Astrocyte (in vitro differentiated cells and primary cell): Measurements from ENCODE around the gene ADAMTS13. TPM values are rescaled to one million over a fixed set of nuclear protein-coding genes. Genes with fewer than 3 reads are reported as not detected.
"Not testable (repeated sequence)": the region's sequence is repeated elsewhere in the genome, so short reads cannot be mapped to it uniquely, and the experiment has no call there.

Experiments
- DNase-seq: peaks from one replicate; pipeline ENCODE4 v3.0.0-alpha.2; 2010; ENCODE audit warnings: low read depth
- FAIRE-seq: peaks from 2 replicates; lab custom pipeline; 2011; peaks lifted over from hg19 to GRCh38; lab: Jason Lieb, UNC
- H2AFZ ChIP-seq: 2 replicates; pipeline ENCODE4 v1.6.0; 2012; ENCODE audit warnings: low read depth, low read length, inconsistent platforms
- H3K27ac ChIP-seq: 2 replicates; pipeline ENCODE4 v1.5.1; 2011; ENCODE audit warnings: low read depth, low read length, inconsistent platforms
- H3K27me3 ChIP-seq: 2 replicates; pipeline ENCODE4 v1.6.0; 2011; ENCODE audit warnings: low read length, inconsistent platforms; ENCODE audit not compliant: insufficient read depth
- H3K36me3 ChIP-seq: 2 replicates; pipeline ENCODE4 v1.5.1; 2011; ENCODE audit warnings: low read length, inconsistent platforms; ENCODE audit not compliant: insufficient read depth
- H3K4me1 ChIP-seq: 2 replicates; pipeline ENCODE4 v1.5.1; 2011; ENCODE audit warnings: low read length, inconsistent platforms; ENCODE audit not compliant: insufficient read depth
- H3K4me2 ChIP-seq: 2 replicates; pipeline ENCODE4 v1.6.0; 2012; ENCODE audit warnings: low read length, inconsistent platforms
- H3K4me3 ChIP-seq: 2 replicates; pipeline ENCODE4 v1.5.1; 2011; ENCODE audit warnings: low read depth, mild to moderate bottlenecking, low read length, inconsistent platforms; ENCODE audit not compliant: insufficient read depth
- H3K79me2 ChIP-seq: 2 replicates; pipeline ENCODE4 v1.6.0; 2012; ENCODE audit warnings: mild to moderate bottlenecking, low read length, inconsistent platforms; ENCODE audit not compliant: insufficient read depth
- H3K9ac ChIP-seq: 2 replicates; pipeline ENCODE4 v1.6.0; 2012; ENCODE audit warnings: mild to moderate bottlenecking, low read length, inconsistent platforms
- H3K9me3 ChIP-seq: 2 replicates; pipeline ENCODE4 v1.5.1; 2012; ENCODE audit warnings: low read depth, mild to moderate bottlenecking, low read length, inconsistent platforms; ENCODE audit not compliant: insufficient read depth
- H4K20me1 ChIP-seq: 2 replicates; pipeline ENCODE4 v1.6.0; 2012; ENCODE audit warnings: low read length, inconsistent platforms; ENCODE audit not compliant: insufficient read depth
- H3K27ac Mint-ChIP-seq: one replicate; pipeline ENCODE4 v1.8.0; 2021; ENCODE audit warnings: mild to moderate bottlenecking, mixed read lengths; ENCODE audit not compliant: unreplicated experiment
- H3K27me3 Mint-ChIP-seq: one replicate; pipeline ENCODE4 v1.8.0; 2021; ENCODE audit warnings: low read depth, mixed read lengths; ENCODE audit not compliant: unreplicated experiment
- H3K36me3 Mint-ChIP-seq: one replicate; pipeline ENCODE4 v1.8.0; 2021; ENCODE audit warnings: low read depth, mixed read lengths; ENCODE audit not compliant: unreplicated experiment
- H3K4me1 Mint-ChIP-seq: one replicate; pipeline ENCODE4 v1.8.0; 2021; ENCODE audit warnings: low read depth, mixed read lengths; ENCODE audit not compliant: unreplicated experiment
- H3K4me3 Mint-ChIP-seq: one replicate; pipeline ENCODE4 v1.8.0; 2021; ENCODE audit warnings: mild to moderate bottlenecking, moderate library complexity, mixed read lengths; ENCODE audit not compliant: unreplicated experiment
- H3K9me3 Mint-ChIP-seq: one replicate; pipeline ENCODE4 v1.8.0; 2021; ENCODE audit warnings: mild to moderate bottlenecking, mixed read lengths; ENCODE audit not compliant: unreplicated experiment
- EZH2 ChIP-seq: IDR thresholded peaks from 2 replicates; pipeline ENCODE4 v1.6.1; 2012; ENCODE audit warnings: mild to moderate bottlenecking, low read length, inconsistent platforms; ENCODE audit not compliant: insufficient read depth
- total RNA-seq: library from RNA; stranded (reverse); gene quantifications from 2 replicates; pipeline ENCODE4 v1.2.1, GENCODE V29; 2021
- TF ChIP-seq, protein P1 (sequence below): IDR thresholded peaks from 2 replicates; pipeline ENCODE4 v1.5.1; 2011; ENCODE audit warnings: low read depth, mild to moderate bottlenecking, inconsistent platforms, low read length, moderate library complexity; ENCODE audit not compliant: insufficient read depth

Gene ADAMTS13
- total RNA-seq, 1 donor from 2014 or later: 5.6 TPM

DNA sequence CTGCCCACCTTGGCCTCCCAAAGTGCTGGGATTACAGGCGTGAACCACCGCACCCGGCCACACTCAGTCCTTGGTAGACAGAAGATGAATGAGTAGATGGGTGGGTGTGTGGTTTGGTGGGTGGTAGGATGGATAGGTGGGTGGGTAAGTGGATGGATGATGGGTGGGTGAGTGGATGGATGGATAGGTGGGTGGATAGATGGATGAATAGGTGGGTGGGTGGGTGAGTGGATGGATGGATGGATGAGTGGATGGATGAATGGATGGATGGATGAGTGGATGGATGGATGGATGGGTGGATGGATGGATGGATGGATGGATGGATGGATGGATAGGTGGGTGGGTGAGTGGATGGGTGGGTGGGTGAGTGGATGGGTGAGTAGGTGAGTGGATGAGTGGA lies 29.9 kb upstream of the ADAMTS13 start:
- DNase-seq, H3K27ac Mint-ChIP-seq, H3K9ac ChIP-seq, H3K27ac ChIP-seq, H3K4me1 ChIP-seq, H2AFZ ChIP-seq, H3K4me3 Mint-ChIP-seq, H3K79me2 ChIP-seq, H3K4me1 Mint-ChIP-seq, H3K9me3 Mint-ChIP-seq, H3K4me3 ChIP-seq, H4K20me1 ChIP-seq, H3K9me3 ChIP-seq, H3K36me3 Mint-ChIP-seq, H3K4me2 ChIP-seq, FAIRE-seq, H3K36me3 ChIP-seq, H3K27me3 ChIP-seq: not testable (repeated sequence)
- H3K27me3 Mint-ChIP-seq: peaks cover 54% of the 10 kb centered on the region

DNA sequence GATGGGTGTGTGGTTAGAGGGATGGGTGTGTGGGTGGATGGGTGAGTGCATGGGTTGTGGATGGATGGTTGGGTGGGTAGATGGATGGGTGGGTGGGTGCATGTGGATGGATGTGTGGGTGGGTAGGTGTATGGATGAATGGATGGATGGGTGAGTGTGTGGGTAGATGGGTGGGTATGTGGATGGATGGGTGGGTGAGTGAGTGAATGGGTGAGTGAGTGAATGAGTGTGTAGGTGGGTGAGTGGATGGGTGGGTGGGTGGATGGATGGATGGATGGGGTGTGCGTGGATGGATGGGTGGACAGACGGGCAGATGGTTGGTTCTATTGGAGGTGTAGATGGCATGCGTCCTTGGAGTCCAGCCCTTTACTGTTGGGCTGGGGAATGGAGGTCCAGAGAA lies 28.8 kb upstream of the ADAMTS13 start:
- Histone ChIP-seq H3K27ac (no peak overlapping the region), H3K27me3 (peaks cover 2% of the 10 kb centered on the region), H3K4me2 (no peak overlapping the region), H3K9ac (no peak overlapping the region), H3K4me3 (no peak overlapping the region), H3K79me2 (no peaks in the 10 kb centered on the region), H3K36me3 (no peaks in the 10 kb centered on the region), H3K9me3 (no peaks in the 10 kb centered on the region), H4K20me1 (no peaks in the 10 kb centered on the region), H3K4me1 (no peaks in the 10 kb centered on the region), H2AFZ (no peak overlapping the region)
- H3K27ac Mint-ChIP-seq: no peak overlapping the region
- DNase-seq (no peak), FAIRE-seq (no peak)
- peaks cover 55% of the 10 kb centered on the region for H3K27me3 Mint-ChIP-seq
- TF ChIP-seq, protein P1, sequence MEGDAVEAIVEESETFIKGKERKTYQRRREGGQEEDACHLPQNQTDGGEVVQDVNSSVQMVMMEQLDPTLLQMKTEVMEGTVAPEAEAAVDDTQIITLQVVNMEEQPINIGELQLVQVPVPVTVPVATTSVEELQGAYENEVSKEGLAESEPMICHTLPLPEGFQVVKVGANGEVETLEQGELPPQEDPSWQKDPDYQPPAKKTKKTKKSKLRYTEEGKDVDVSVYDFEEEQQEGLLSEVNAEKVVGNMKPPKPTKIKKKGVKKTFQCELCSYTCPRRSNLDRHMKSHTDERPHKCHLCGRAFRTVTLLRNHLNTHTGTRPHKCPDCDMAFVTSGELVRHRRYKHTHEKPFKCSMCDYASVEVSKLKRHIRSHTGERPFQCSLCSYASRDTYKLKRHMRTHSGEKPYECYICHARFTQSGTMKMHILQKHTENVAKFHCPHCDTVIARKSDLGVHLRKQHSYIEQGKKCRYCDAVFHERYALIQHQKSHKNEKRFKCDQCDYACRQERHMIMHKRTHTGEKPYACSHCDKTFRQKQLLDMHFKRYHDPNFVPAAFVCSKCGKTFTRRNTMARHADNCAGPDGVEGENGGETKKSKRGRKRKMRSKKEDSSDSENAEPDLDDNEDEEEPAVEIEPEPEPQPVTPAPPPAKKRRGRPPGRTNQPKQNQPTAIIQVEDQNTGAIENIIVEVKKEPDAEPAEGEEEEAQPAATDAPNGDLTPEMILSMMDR: no peak
- no peak for TF ChIP-seq EZH2
- no peaks in the 10 kb centered on the region for H3K4me1 Mint-ChIP-seq
- H3K36me3 Mint-ChIP-seq: no peaks in the 10 kb centered on the region
- no peak overlapping the region for H3K4me3 Mint-ChIP-seq
- H3K9me3 Mint-ChIP-seq: no peaks in the 10 kb centered on the region

DNA sequence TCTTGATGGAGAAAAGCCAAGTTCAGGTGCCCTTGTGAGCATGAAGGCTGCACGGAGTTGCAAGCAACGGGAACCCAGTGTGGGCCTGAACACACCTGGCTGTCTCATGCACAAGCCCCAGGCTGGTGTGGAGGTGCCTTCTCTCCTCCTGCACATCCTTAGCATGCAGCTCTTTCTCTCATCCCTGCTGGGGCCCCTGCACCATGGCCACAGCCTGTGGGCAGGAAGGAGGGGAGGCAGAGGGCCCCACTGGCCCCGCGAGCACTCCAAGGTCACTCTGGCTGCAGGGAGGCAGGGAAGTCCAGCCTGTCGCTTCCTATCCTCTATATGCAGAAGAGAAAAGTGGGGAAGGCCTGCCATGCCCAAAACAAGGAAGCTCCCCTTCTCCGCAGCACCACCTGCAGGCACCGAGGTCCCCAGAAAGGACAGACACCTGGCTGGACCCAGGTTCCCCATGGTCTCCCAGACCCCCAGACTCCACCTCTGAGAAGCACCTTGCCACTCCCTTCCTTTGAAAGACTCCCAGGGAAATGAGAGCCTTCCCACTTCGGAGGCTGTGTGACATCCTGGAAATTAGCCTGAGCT lies 27.4 kb upstream of the ADAMTS13 start:
- no peaks in the 10 kb centered on the region for H3K9me3 ChIP-seq
- H3K27ac Mint-ChIP-seq: no peak overlapping the region
- no peaks in the 10 kb centered on the region for H3K36me3 Mint-ChIP-seq
- no peak overlapping the region for H3K27ac ChIP-seq
- no peak overlapping the region for H3K9ac ChIP-seq
- H3K79me2 ChIP-seq: no peaks in the 10 kb centered on the region
- H3K36me3 ChIP-seq: no peaks in the 10 kb centered on the region
- H3K4me3 ChIP-seq: no peak overlapping the region
- H3K27me3 Mint-ChIP-seq: peaks cover 48% of the 10 kb centered on the region
- DNase-seq (no peak), FAIRE-seq (no peak)
- H2AFZ ChIP-seq: no peak overlapping the region
- H3K4me3 Mint-ChIP-seq: no peak overlapping the region
- no peaks in the 10 kb centered on the region for H4K20me1 ChIP-seq
- H3K4me1 ChIP-seq: no peaks in the 10 kb centered on the region
- H3K27me3 ChIP-seq: peaks cover 2% of the 10 kb centered on the region
- no peak overlapping the region for H3K4me2 ChIP-seq
- no peak for TF ChIP-seq EZH2
- TF ChIP-seq, protein P1: no peak
- no peaks in the 10 kb centered on the region for H3K4me1 Mint-ChIP-seq
- no peaks in the 10 kb centered on the region for H3K9me3 Mint-ChIP-seq
